Measurements from ENCODE around the gene BID.

- TF ChIP-seq RCOR1 (IDR thresholded peaks at IDR 0.05; ENCODE audit: insufficient replicate concordance, low read length) = no peak
- TF ChIP-seq CTCF (conservative IDR thresholded peaks at IDR 0.05; ENCODE audit: low read depth, low read length) = no peak
- TF ChIP-seq CHD1 (IDR thresholded peaks at IDR 0.05; ENCODE audit: low read depth, low read length) = no peak
- no peak for TF ChIP-seq RAD21 (IDR thresholded peaks at IDR 0.05; ENCODE audit: low read length)
- no peak for TF ChIP-seq POLR2A (IDR thresholded peaks at IDR 0.05; ENCODE audit: low read depth, low read length)
- TF ChIP-seq MAZ (IDR thresholded peaks at IDR 0.05; ENCODE audit: borderline replicate concordance, low read depth, low read length) = no peak
- no peak for TF ChIP-seq SMC3 (IDR thresholded peaks at IDR 0.05; ENCODE audit: low read depth, low read length)
- no peak for TF ChIP-seq RFX5 (IDR thresholded peaks at IDR 0.05; ENCODE audit: low read depth, low read length)
- TF ChIP-seq FOS (IDR thresholded peaks at IDR 0.05; ENCODE audit: low read depth, low read length) = no peak
Measured at GRCh38 chr22:17726928-17727897, 47.1 kb downstream of the BID start.
